ENCODE data around the gene TFR2.

- TF ChIP-seq, protein P1, sequence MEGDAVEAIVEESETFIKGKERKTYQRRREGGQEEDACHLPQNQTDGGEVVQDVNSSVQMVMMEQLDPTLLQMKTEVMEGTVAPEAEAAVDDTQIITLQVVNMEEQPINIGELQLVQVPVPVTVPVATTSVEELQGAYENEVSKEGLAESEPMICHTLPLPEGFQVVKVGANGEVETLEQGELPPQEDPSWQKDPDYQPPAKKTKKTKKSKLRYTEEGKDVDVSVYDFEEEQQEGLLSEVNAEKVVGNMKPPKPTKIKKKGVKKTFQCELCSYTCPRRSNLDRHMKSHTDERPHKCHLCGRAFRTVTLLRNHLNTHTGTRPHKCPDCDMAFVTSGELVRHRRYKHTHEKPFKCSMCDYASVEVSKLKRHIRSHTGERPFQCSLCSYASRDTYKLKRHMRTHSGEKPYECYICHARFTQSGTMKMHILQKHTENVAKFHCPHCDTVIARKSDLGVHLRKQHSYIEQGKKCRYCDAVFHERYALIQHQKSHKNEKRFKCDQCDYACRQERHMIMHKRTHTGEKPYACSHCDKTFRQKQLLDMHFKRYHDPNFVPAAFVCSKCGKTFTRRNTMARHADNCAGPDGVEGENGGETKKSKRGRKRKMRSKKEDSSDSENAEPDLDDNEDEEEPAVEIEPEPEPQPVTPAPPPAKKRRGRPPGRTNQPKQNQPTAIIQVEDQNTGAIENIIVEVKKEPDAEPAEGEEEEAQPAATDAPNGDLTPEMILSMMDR (conservative IDR thresholded peaks at IDR 0.05 in 1 of 2, IDR thresholded peaks at IDR 0.05 in 1 of 2; ENCODE audit: low read depth in 1 of 2, low read length in 2 of 2) = no peak
- TF ChIP-seq EZH2 (IDR thresholded peaks at IDR 0.05; ENCODE audit: low read length, missing control alignments) = no peak
These were observed 45.5 kb upstream of the TFR2 start for GRCh38 chr7:100686822-100687211.

Data from fibroblast of lung (primary cell).